Upper lobe of left lung (tissue), 6 donors: ENCODE measurements around the gene SLC26A9. TPM values are rescaled to one million over a fixed set of nuclear protein-coding genes. Genes with fewer than 3 reads are reported as not detected.

ENCODE experiments used
- ATAC-seq, 2 donors: fragments of 200-7000 bp; cut with Tn5 transposase; one replicate each; pipeline ENCODE4 v1.9.1; 2022; ENCODE audit warnings: mild to moderate bottlenecking in 2 of 2, moderate library complexity in 2 of 2; ENCODE audit not compliant: low FRiP score in 2 of 2
- DNase-seq, 2 donors: peaks; one replicate each; pipeline ENCODE4 v3.0.0-alpha.2; 2019 to 2020
- H3K27ac ChIP-seq, 4 donors: fragments of 200-600 bp; sonication (generic); one replicate each; pipeline ENCODE4 v1.5.1; 2016 to 2019
- H3K27me3 ChIP-seq, 4 donors: fragments of 200-600 bp; sonication (generic); one replicate each; pipeline ENCODE4 v1.5.1; 2017 to 2019
- H3K36me3 ChIP-seq, 4 donors: fragments of 200-600 bp; sonication (generic); one replicate each; pipeline ENCODE4 v1.5.1; 2016 to 2019
- H3K4me1 ChIP-seq, 4 donors: fragments of 200-600 bp; sonication (generic); one replicate each; pipeline ENCODE4 v1.5.1; 2018 to 2019
- H3K4me3 ChIP-seq, 4 donors: fragments of 200-600 bp; sonication (generic); one replicate each; pipeline ENCODE4 v1.5.1; 2017 to 2019; ENCODE audit warnings: mild to moderate bottlenecking in 2 of 4, moderate library complexity in 1 of 4
- H3K9me3 ChIP-seq, 4 donors: fragments of 200-600 bp; sonication (generic); one replicate each; pipeline ENCODE4 v1.5.1; 2018 to 2019
- CTCF ChIP-seq, 6 experiments: fragments of 450-650 bp in 4 of 6; fragments of 200-600 bp in 2 of 6; sonication (generic) in 2 of 6; IDR thresholded peaks; one replicate each; pipeline ENCODE4 v1.5.1; 2016 to 2019; ENCODE audit warnings: antibody characterized with exemption in 6 of 6
- EP300 ChIP-seq, 4 donors: sonication (generic); formaldehyde crosslinking; IDR thresholded peaks; one replicate each; pipeline ENCODE4 v1.5.1; 2017; ENCODE audit warnings: antibody characterized with exemption in 4 of 4, control low read depth in 2 of 4
- POLR2A ChIP-seq, 4 donors: fragments of 450-650 bp; IDR thresholded peaks; one replicate each; pipeline ENCODE4 v1.5.1; 2016 to 2017; ENCODE audit warnings: antibody characterized with exemption in 4 of 4, mild to moderate bottlenecking in 2 of 4
- POLR2AphosphoS5 ChIP-seq, 2 donors: sonication (generic); formaldehyde crosslinking; IDR thresholded peaks; one replicate each; pipeline ENCODE4 v1.5.1; 2017; ENCODE audit warnings: antibody characterized with exemption in 2 of 2
- WGBS, 2 donors: methylation state at CpG; one replicate each; pipeline ENCODE4 v1.1.5; 2017 to 2018; 5-methylcytosine and 5-hydroxymethylcytosine counted together
- total RNA-seq, 6 donors: library from RNA; depleted of rRNA in 4 of 6; stranded (reverse); fragments of >200 nt in 4 of 6; gene quantifications; one replicate each; pipeline versions ENCODE4 v1.1.0 to v1.2.1, GENCODE V29; 2016 to 2021
- donor health status: DM: no; HTN: no; CAD: no; lungs with moderate emphysema.
- donor health status: DM: no; HTN: yes; CAD: no; lungs with severe emphysema.

Gene SLC26A9
- total RNA-seq, 6 donors from 2014 or later: 10.6 to 31.9 (median 20.9) TPM

GRCh38 chr1:205965036-205965884 lies 22.0 kb upstream of the SLC26A9 start:
- Histone ChIP-seq H3K9me3 (no peaks in the 10 kb centered on the region), H3K27ac (no peak overlapping the region), H3K27me3 (no peaks in the 10 kb centered on the region), H3K4me3 (no peak overlapping the region), H3K36me3 (no peaks in the 10 kb centered on the region), H3K4me1 (peaks cover 19 to 23% (median 22%) of the 10 kb centered on the region in 4 donors)
- TF ChIP-seq EP300 (IDR thresholded peaks at IDR 0.05) (no peak), POLR2A (IDR thresholded peaks at IDR 0.05) (no peak), CTCF (IDR thresholded peaks at IDR 0.05) (no peak)
- WGBS, 2 donors: 83 to 93% methylated on average over 10 to 13 of the region's 13 CpGs
- ATAC-seq: no peak
- DNase-seq: no peak

- peaks cover 19 to 23% (median 22%) of the 10 kb centered on the region in 4 donors for H3K4me1 ChIP-seq
- H3K9me3 ChIP-seq: no peaks in the 10 kb centered on the region
- no peaks in the 10 kb centered on the region for H3K27me3 ChIP-seq
- H3K4me3 ChIP-seq: no peak overlapping the region
- no peak for TF ChIP-seq POLR2AphosphoS5 (IDR thresholded peaks at IDR 0.05)
- TF ChIP-seq POLR2A (IDR thresholded peaks at IDR 0.05): no peak
- TF ChIP-seq CTCF (IDR thresholded peaks at IDR 0.05): no peak
- TF ChIP-seq EP300 (IDR thresholded peaks at IDR 0.05): no peak
- no peak for DNase-seq
- WGBS, 2 donors: 85 to 88% methylated on average over 16 of the region's 16 CpGs
- ATAC-seq: no peak
- no peak overlapping the region for H3K27ac ChIP-seq
- H3K36me3 ChIP-seq: no peaks in the 10 kb centered on the region
Measured at GRCh38 chr1:205963352-205964155, 20.3 kb upstream of the SLC26A9 start.

- peak overlapping the region in 3 of 4 donors; percentile 35 to 79 (median 35) for H3K27ac ChIP-seq
- no peaks in the 10 kb centered on the region for H3K27me3 ChIP-seq
- no peak overlapping the region for H3K4me3 ChIP-seq
- ATAC-seq (no peak), DNase-seq (no peak)
- peaks cover 19 to 23% (median 22%) of the 10 kb centered on the region in 4 donors for H3K4me1 ChIP-seq
- no peaks in the 10 kb centered on the region for H3K36me3 ChIP-seq
- TF ChIP-seq EP300 (IDR thresholded peaks at IDR 0.05) (no peak), POLR2A (IDR thresholded peaks at IDR 0.05) (no peak), POLR2AphosphoS5 (IDR thresholded peaks at IDR 0.05) (no peak), CTCF (IDR thresholded peaks at IDR 0.05) (no peak)
- no peaks in the 10 kb centered on the region for H3K9me3 ChIP-seq
- WGBS, 2 donors: 80 to 89% methylated on average over 6 of the region's 6 CpGs
Measured at GRCh38 chr1:205962821-205963221, 19.6 kb upstream of the SLC26A9 start.

GRCh38 chr1:205961991-205962820 lies 18.9 kb upstream of the SLC26A9 start:
- Histone ChIP-seq H3K9me3 (no peaks in the 10 kb centered on the region), H3K4me1 (peaks cover 19 to 23% (median 22%) of the 10 kb centered on the region in 4 donors), H3K4me3 (no peak overlapping the region), H3K36me3 (no peaks in the 10 kb centered on the region), H3K27ac (peak overlapping the region in 3 of 4 donors; percentile 35 to 79 (median 35)), H3K27me3 (no peaks in the 10 kb centered on the region)
- 22 to 23% methylated on average over 9 of the region's 9 CpGs for WGBS, 2 donors
- peak in 1 of 2 donors; percentile 60 for TF ChIP-seq POLR2AphosphoS5 (IDR thresholded peaks at IDR 0.05)
- TF ChIP-seq EP300 (IDR thresholded peaks at IDR 0.05): peak in 1 of 4 donors; percentile 48
- TF ChIP-seq POLR2A (IDR thresholded peaks at IDR 0.05): no peak
- TF ChIP-seq CTCF (IDR thresholded peaks at IDR 0.05): no peak
- ATAC-seq: peak; percentile 46 to 66
- peak in 1 of 2 donors; percentile 91 for DNase-seq
